Measurements from ENCODE around the gene COL9A3. TPM values are rescaled to one million over a fixed set of nuclear protein-coding genes. Genes with fewer than 3 reads are reported as not detected.

Gene COL9A3
- total RNA-seq, 2 donors from 2014 or later: 2.3 to 2.8 TPM

Other genes with a start within 250 kb of the COL9A3 start
- 10 to 100 TPM; 15.0 to 22.2 TPM for gene SLCO4A1, start 174.5 kb upstream of the COL9A3 start, total RNA-seq
- gene NTSR1, start 108.2 kb upstream of the COL9A3 start, total RNA-seq: 1 to 10 TPM in 1 of 2 donors, not detected in 1; 2.3 TPM
- gene MRGBP, start 20.6 kb upstream of the COL9A3 start, total RNA-seq: 10 to 100 TPM in 1 of 2 donors, 1 to 10 TPM in 1; 8.1 to 10.6 TPM
- gene OGFR, start 12.2 kb upstream of the COL9A3 start, total RNA-seq: 10 to 100 TPM; 39.5 to 41.0 TPM
- gene TCFL5, start 44.8 kb downstream of the COL9A3 start, total RNA-seq: 1 to 10 TPM; 5.9 to 6.5 TPM
- 10 to 100 TPM; 50.5 to 55.3 TPM for gene DIDO1, start 109.5 kb downstream of the COL9A3 start, total RNA-seq
- gene GID8, start 121.1 kb downstream of the COL9A3 start, total RNA-seq: 10 to 100 TPM; 30.7 to 37.7 TPM
- 10 to 100 TPM; 17.7 to 28.1 TPM for gene SLC17A9, start 135.7 kb downstream of the COL9A3 start, total RNA-seq
- not detected for gene BHLHE23, start 189.9 kb downstream of the COL9A3 start, total RNA-seq

All from left colon (tissue), 2 donors.